IMR-90 (cell line): ENCODE measurements around the gene WDR5. TPM values are rescaled to one million over a fixed set of nuclear protein-coding genes. Genes with fewer than 3 reads are reported as not detected.

Source experiments
- ATAC-seq: fragments of 200-7000 bp; cut with Tn5 transposase; 2 replicates; pipeline ENCODE4 v1.9.1; 2020; ENCODE audit warnings: low read depth, mild to moderate bottlenecking, moderate library complexity
- BruUV-seq: library from RNA; stranded (reverse); fragments of 400-500 nt; replicated peaks from 2 replicates; lab custom pipeline; 2021; lab: Mats Ljungman, UMichigan
- CTCF ChIA-PET: fragments of 300-600 bp; formaldehyde crosslinking; extraction: SDS; loops from one replicate; lab custom pipeline; 2021; ENCODE audit warnings: antibody characterized with exemption; lab: Yijun Ruan, JAX
- POLR2A ChIA-PET: fragments of 300-600 bp; sonication (Branson Sonifier 250); formaldehyde crosslinking; loops from one replicate; lab custom pipeline; 2022; ENCODE audit warnings: antibody characterized with exemption; ENCODE audit not compliant: unreplicated experiment; lab: Charles Lee
- DNase-seq: peaks from one replicate; pipeline ENCODE4 v3.0.0; 2013
- H2AFZ ChIP-seq: replicated peaks from 2 replicates; pipeline ENCODE3; 2013; ENCODE audit warnings: low read length, mild to moderate bottlenecking; ENCODE audit not compliant: poor library complexity
- H2AK5ac ChIP-seq: 2 replicates; pipeline ENCODE4 v1.6.1; 2013; ENCODE audit warnings: low read depth, low read length, inconsistent platforms
- H2AK9ac ChIP-seq: replicated peaks from 2 replicates; pipeline ENCODE3; 2013; ENCODE audit warnings: mild to moderate bottlenecking, low read depth, low read length, moderate library complexity; ENCODE audit not compliant: poor library complexity
- H2BK120ac ChIP-seq: 2 replicates; pipeline ENCODE4 v1.6.1; 2013; ENCODE audit warnings: low read depth, low read length, inconsistent platforms
- H2BK15ac ChIP-seq: 3 replicates; pipeline ENCODE4 v1.6.1; 2013; ENCODE audit warnings: low read depth, low read length, inconsistent platforms
- H2BK20ac ChIP-seq: 2 replicates; pipeline ENCODE4 v1.6.1; 2013; ENCODE audit warnings: low read depth, mild to moderate bottlenecking, inconsistent platforms, low read length, moderate library complexity
- H2BK5ac ChIP-seq: 2 replicates; pipeline ENCODE4 v1.6.1; 2013; ENCODE audit warnings: mild to moderate bottlenecking, low read depth, low read length, inconsistent platforms; ENCODE audit not compliant: poor library complexity, severe bottlenecking
- H3K14ac ChIP-seq: replicated peaks from 2 replicates; pipeline ENCODE4 v1.6.1; 2013; ENCODE audit warnings: low read depth, low read length, inconsistent platforms
- H3K18ac ChIP-seq: 2 replicates; pipeline ENCODE4 v1.6.1; 2013; ENCODE audit warnings: low read depth, low read length, control low read depth
- H3K23ac ChIP-seq: 2 replicates; pipeline ENCODE4 v1.6.1; 2013; ENCODE audit warnings: low read depth, low read length, inconsistent platforms
- H3K27ac ChIP-seq: 2 replicates; pipeline ENCODE4 v1.5.1; 2013; ENCODE audit warnings: mild to moderate bottlenecking, control low read depth, low read length; ENCODE audit not compliant: insufficient read depth
- H3K27me3 ChIP-seq: 2 replicates; pipeline ENCODE4 v1.6.1; 2013; ENCODE audit warnings: low read length; ENCODE audit not compliant: control insufficient read depth, insufficient read depth
- H3K36me3 ChIP-seq: 2 replicates; pipeline ENCODE4 v1.6.1; 2013; ENCODE audit warnings: low read length, mixed read lengths; ENCODE audit not compliant: control insufficient read depth, insufficient read depth
- H3K4ac ChIP-seq: 2 replicates; pipeline ENCODE4 v1.6.1; 2013; ENCODE audit warnings: low read depth, low read length, inconsistent platforms
- H3K4me1 ChIP-seq: 2 replicates; pipeline ENCODE4 v1.6.1; 2013; ENCODE audit warnings: low read length, mixed read lengths; ENCODE audit not compliant: control insufficient read depth, insufficient read depth
- H3K4me2 ChIP-seq: 2 replicates; pipeline ENCODE4 v1.6.1; 2013; ENCODE audit warnings: low read depth, mild to moderate bottlenecking, control low read depth, low read length, moderate library complexity
- H3K4me3 ChIP-seq: 2 replicates; pipeline ENCODE4 v1.5.1; 2013; ENCODE audit warnings: low read depth, mild to moderate bottlenecking, control low read depth, low read length, moderate library complexity; ENCODE audit not compliant: insufficient read depth
- H3K56ac ChIP-seq: 2 replicates; pipeline ENCODE4 v1.6.1; 2013; ENCODE audit warnings: low read length, inconsistent platforms; ENCODE audit not compliant: insufficient read depth; ENCODE audit errors: extremely low read depth
- H3K79me1 ChIP-seq, 2 experiments: 2 replicates each; pipeline ENCODE4 v1.6.1; 2013; ENCODE audit warnings: low read length in 2 of 2, inconsistent platforms in 1 of 2, low read depth in 1 of 2
- H3K9ac ChIP-seq: 2 replicates; pipeline ENCODE4 v1.6.1; 2013; ENCODE audit warnings: low read depth, low read length, control low read depth
- H3K9me1 ChIP-seq: 2 replicates; pipeline ENCODE4 v1.6.1; 2013; ENCODE audit warnings: low read length, inconsistent platforms; ENCODE audit not compliant: insufficient read depth
- H3K9me3 ChIP-seq: 2 replicates; pipeline ENCODE4 v1.6.1; 2013; ENCODE audit warnings: low read length; ENCODE audit not compliant: control insufficient read depth, insufficient read depth
- H4K20me1 ChIP-seq: 2 replicates; pipeline ENCODE4 v1.6.1; 2013; ENCODE audit warnings: low read length, inconsistent platforms; ENCODE audit not compliant: insufficient read depth
- H4K5ac ChIP-seq: 2 replicates; pipeline ENCODE4 v1.6.1; 2013; ENCODE audit warnings: mild to moderate bottlenecking, low read depth, low read length, control low read depth
- H4K8ac ChIP-seq, 2 experiments: 2 replicates each; pipeline ENCODE4 v1.6.1; 2013; ENCODE audit warnings: low read depth in 2 of 2, low read length in 2 of 2, control low read depth in 1 of 2, inconsistent platforms in 1 of 2
- H4K91ac ChIP-seq: 2 replicates; pipeline ENCODE4 v1.6.1; 2013; ENCODE audit warnings: low read depth, low read length, inconsistent platforms; ENCODE audit not compliant: insufficient read depth
- BHLHE40 ChIP-seq: fragments of 150-350 bp; IDR thresholded peaks from 2 replicates; pipeline ENCODE4 v1.6.1; 2016; ENCODE audit warnings: mild to moderate bottlenecking, low read depth, low read length
- CHD1 ChIP-seq: IDR thresholded peaks from 2 replicates; pipeline ENCODE4 v1.6.1; 2012; ENCODE audit warnings: low read depth, low read length, improper control_type of control experiment
- CTCF ChIP-seq: conservative IDR thresholded peaks from 2 replicates; pipeline ENCODE4 v1.5.1; 2012; ENCODE audit warnings: mild to moderate bottlenecking, low read depth, low read length, improper control_type of control experiment
- ELK1 ChIP-seq: fragments of 150-350 bp; IDR thresholded peaks from 2 replicates; pipeline ENCODE4 v1.6.1; 2016; ENCODE audit warnings: low read depth, mild to moderate bottlenecking, low read length, moderate library complexity, borderline replicate concordance
- FOS ChIP-seq: fragments of 150-350 bp; IDR thresholded peaks from 2 replicates; pipeline ENCODE4 v1.6.1; 2016; ENCODE audit warnings: low read depth, low read length
- MAFK ChIP-seq: IDR thresholded peaks from 2 replicates; pipeline ENCODE4 v1.6.1; 2012; ENCODE audit warnings: low read depth, low read length, improper control_type of control experiment
- MAZ ChIP-seq: IDR thresholded peaks from 2 replicates; pipeline ENCODE4 v1.6.1; 2012; ENCODE audit warnings: low read depth, mild to moderate bottlenecking, low read length, improper control_type of control experiment, moderate library complexity, borderline replicate concordance
- MXI1 ChIP-seq: IDR thresholded peaks from 2 replicates; pipeline ENCODE4 v1.6.1; 2012; ENCODE audit warnings: low read depth, mild to moderate bottlenecking, low read length, moderate library complexity, borderline replicate concordance
- POLR2A ChIP-seq: IDR thresholded peaks from 2 replicates; pipeline ENCODE4 v1.6.1; 2012; ENCODE audit warnings: mild to moderate bottlenecking, low read depth, low read length
- RAD21 ChIP-seq: IDR thresholded peaks from 2 replicates; pipeline ENCODE4 v1.6.1; 2012; ENCODE audit warnings: low read length, improper control_type of control experiment
- RCOR1 ChIP-seq: IDR thresholded peaks from 2 replicates; pipeline ENCODE4 v1.6.1; 2012; ENCODE audit warnings: mild to moderate bottlenecking, low read length, improper control_type of control experiment; ENCODE audit not compliant: insufficient replicate concordance
- RFX5 ChIP-seq: IDR thresholded peaks from 2 replicates; pipeline ENCODE4 v1.8.0; 2012; ENCODE audit warnings: low read depth, mild to moderate bottlenecking, low read length, moderate library complexity
- SMC3 ChIP-seq: fragments of 150-350 bp; IDR thresholded peaks from 2 replicates; pipeline ENCODE4 v1.6.1; 2016; ENCODE audit warnings: low read depth, mild to moderate bottlenecking, antibody characterized with exemption, low read length, moderate library complexity
- USF2 ChIP-seq: fragments of 150-350 bp; IDR thresholded peaks from 2 replicates; pipeline ENCODE4 v1.6.1; 2017; ENCODE audit warnings: mild to moderate bottlenecking, antibody characterized with exemption, low read length, low read depth
- WGBS, 2 experiments: methylation state at CpG; one replicate each; pipeline versions ENCODE4 v1.1.5 to v1.1.7; 2013; ENCODE audit warnings: missing lambda C conversion rate in 2 of 2; ENCODE audit not compliant: insufficient read length in 1 of 2; ENCODE audit errors: extremely low coverage in 2 of 2; 5-methylcytosine and 5-hydroxymethylcytosine counted together
- dilution Hi-C: fragments of 300-500 bp; cut with HindIII; formaldehyde crosslinking; loops from one replicate; pipeline ENCODE4 v1.14.3; 2018; ENCODE audit warnings: low sequenced_read_pairs; ENCODE audit not compliant: unreplicated experiment
- in situ Hi-C: fragments of 300-500 bp; cut with MboI; formaldehyde crosslinking; loops from 3 replicates; pipeline ENCODE4 v1.14.3; 2019; ENCODE audit warnings: low sequenced_read_pairs, inconsistent platforms, mixed read lengths
- intact Hi-C: fragments of 100-400 bp; cut with micrococcal nuclease; formaldehyde crosslinking; loops from 2 replicates; pipeline ENCODE4 v1.10.0; 2022
- polyA plus RNA-seq, 3 experiments: library from polyadenylated mRNA; depleted of rRNA; stranded (reverse); fragments of >200 nt; gene quantifications; 2 replicates each; pipeline ENCODE4 v1.2.3, GENCODE V29; 2012; ENCODE audit warnings: low replicate concordance in 1 of 3
- total RNA-seq: library from RNA; depleted of rRNA; stranded (reverse); fragments of >200 nt; gene quantifications from 2 replicates; pipeline ENCODE4 v1.2.3, GENCODE V29; 2012

Gene WDR5
- total and polyA plus RNA-seq, 2 of the 4 experiments (the other 2 are of a cell fraction): 18.3 to 26.6 TPM

- DNase-seq (no peak), ATAC-seq (no peak)
- no peak overlapping the region for H2BK120ac ChIP-seq
- no peak overlapping the region for H3K14ac ChIP-seq
- no peak overlapping the region for H3K18ac ChIP-seq
- H3K4me2 ChIP-seq: no peak overlapping the region
- H3K4me3 ChIP-seq: no peak overlapping the region
- H2AK5ac ChIP-seq: no peak overlapping the region
- no peak overlapping the region for H2BK5ac ChIP-seq
- H3K9me3 ChIP-seq: no peaks in the 10 kb centered on the region
- H3K4me1 ChIP-seq: peaks cover 15% of the 10 kb centered on the region
- no peak for TF ChIP-seq BHLHE40
- no peak for TF ChIP-seq CTCF
- no peak for TF ChIP-seq SMC3
- no peak for TF ChIP-seq RAD21
- TF ChIP-seq MAZ: no peak
- TF ChIP-seq FOS: no peak
- TF ChIP-seq USF2: no peak
- no peak for TF ChIP-seq POLR2A
- TF ChIP-seq CHD1: no peak
- TF ChIP-seq MAFK: no peak
- no peak for TF ChIP-seq MXI1
- no peak for TF ChIP-seq RCOR1
- no peak for TF ChIP-seq ELK1
- no peak for TF ChIP-seq RFX5
- 87% methylated on average over 4 of the region's 11 CpGs; no CpG with 5 or more reads in 1 of the 2 experiments for WGBS, 2 experiments
- H2AK9ac ChIP-seq: no peak overlapping the region
- H4K91ac ChIP-seq: no peak overlapping the region
- in situ Hi-C loops: loop anchor here (5.0 to 10.0 kb wide), 3 partner anchors 153 to 496 kb away; no protein-coding TSS in a partner anchor
- ChIA-PET CTCF (interaction anchor here (1.0 to 3.0 kb wide), 2 partner anchors 156 to 274 kb away, joined by 3 to 9 read pairs; no protein-coding TSS in a partner anchor), POLR2A (no interaction called here)
- H3K9ac ChIP-seq: no peak overlapping the region
- no TSS peak for BruUV-seq
- no peak overlapping the region for H3K4ac ChIP-seq
- dilution Hi-C loops: no loop called here
- no peak overlapping the region for H2AFZ ChIP-seq
- peaks cover 16% of the 10 kb centered on the region; the same call in 1 of the 2 replicates for H3K9me1 ChIP-seq
- H3K56ac ChIP-seq: no peak overlapping the region
- H3K27me3 ChIP-seq: no peaks in the 10 kb centered on the region
- H4K8ac ChIP-seq: no peak overlapping the region
- no peak overlapping the region for H3K23ac ChIP-seq
- peaks cover 0 to 8% of the 10 kb centered on the region in 2 experiments; a peak in 2 of 4 replicates for H3K79me1 ChIP-seq
- intact Hi-C loops: loop anchor here (5.0 to 10.0 kb wide), 2 partner anchors 476 to 558 kb away; partner anchors contain the start of gene COL5A1
- H4K20me1 ChIP-seq: no peaks in the 10 kb centered on the region
- H4K5ac ChIP-seq: no peak overlapping the region
- H2BK20ac ChIP-seq: peak overlapping the region; percentile 10; the same call in 1 of the 2 replicates
- H3K27ac ChIP-seq: no peak overlapping the region
- H2BK15ac ChIP-seq: no peak overlapping the region
- no peaks in the 10 kb centered on the region for H3K36me3 ChIP-seq
Measured at GRCh38 chr9:134168757-134169550, 33.1 kb downstream of the WDR5 start.
